ENCODE results near the gene TSC1.
A peak's percentile ranks its signal among the peaks of the same experiment; 100 is the strongest.
"Not testable (repeated sequence)": the region's sequence is repeated elsewhere in the genome, so short reads cannot be mapped to it uniquely, and the experiment has no call there.

TSC1 gene

DNA sequence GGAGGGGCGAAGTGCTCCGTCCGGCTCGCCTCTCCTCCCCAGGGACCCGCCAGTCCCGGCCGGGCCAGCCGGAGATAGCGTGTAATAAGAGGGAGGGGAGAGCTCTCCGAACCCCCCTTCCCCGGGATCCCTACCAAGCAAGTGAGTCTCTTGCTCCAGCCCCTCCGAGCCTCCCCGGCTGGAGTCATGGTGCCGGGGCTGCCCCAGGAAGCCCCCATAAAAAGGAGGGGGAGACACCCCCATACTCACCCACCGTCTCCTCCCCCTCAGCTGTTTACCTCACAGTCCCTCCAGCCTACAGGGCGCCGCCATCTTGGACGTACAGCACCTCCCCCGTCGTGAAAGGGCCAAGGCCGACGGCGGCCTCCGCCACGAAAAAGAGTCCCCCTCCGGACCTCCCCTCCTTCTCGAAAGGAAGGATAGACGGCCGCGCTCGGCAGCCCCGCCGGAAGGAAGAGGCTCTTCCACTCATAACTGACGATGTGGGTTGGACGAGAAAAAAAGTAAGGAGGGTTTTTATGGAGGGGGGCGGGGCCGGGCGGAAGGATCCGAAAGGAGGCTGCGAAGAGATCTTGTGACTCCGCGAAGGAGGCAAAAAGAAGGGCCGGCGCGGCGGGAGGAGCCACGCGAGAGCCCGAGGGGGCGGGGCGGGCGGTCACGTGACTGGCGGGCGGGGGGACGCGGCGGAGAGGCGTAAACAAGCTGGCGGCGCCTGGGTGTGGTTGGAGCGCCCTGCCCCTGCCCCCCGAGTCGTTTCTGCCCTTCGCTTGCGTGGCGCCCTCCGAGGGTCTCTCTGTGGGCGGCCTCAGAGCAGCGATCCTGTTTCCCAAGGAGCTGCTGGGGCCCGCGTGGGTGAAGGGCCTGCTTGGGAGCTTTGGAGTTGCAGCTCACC is at the start of gene TSC1:
Gene TSC1 (minus strand): TSS at position 323 of the 892 bp plus-strand sequence. CDS start 15,744 bp downstream, outside the sequence.
- peak; percentile 95 for DNase-seq

DNA sequence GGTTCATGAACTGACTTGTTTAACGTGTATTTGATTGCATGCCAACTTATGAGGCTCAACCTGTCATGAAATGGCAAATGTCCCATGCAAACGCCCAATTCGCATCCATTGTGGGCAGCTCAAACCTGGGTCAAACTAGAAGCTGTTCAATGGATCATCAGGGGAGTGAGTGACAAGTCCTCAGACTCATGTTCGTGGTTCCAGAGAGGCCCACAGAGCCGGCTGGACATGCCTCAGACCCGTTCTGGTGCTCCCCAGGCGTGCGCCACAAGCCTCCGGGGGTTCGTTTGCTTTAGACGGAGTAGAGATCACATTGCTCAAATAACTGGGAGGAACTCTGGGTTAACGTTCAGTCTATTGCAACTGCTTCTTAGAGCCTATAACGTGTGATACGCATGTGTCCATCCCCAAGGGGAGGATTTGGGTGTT is 49.1 kb upstream of the TSC1 start:
- no peak for DNase-seq

DNA sequence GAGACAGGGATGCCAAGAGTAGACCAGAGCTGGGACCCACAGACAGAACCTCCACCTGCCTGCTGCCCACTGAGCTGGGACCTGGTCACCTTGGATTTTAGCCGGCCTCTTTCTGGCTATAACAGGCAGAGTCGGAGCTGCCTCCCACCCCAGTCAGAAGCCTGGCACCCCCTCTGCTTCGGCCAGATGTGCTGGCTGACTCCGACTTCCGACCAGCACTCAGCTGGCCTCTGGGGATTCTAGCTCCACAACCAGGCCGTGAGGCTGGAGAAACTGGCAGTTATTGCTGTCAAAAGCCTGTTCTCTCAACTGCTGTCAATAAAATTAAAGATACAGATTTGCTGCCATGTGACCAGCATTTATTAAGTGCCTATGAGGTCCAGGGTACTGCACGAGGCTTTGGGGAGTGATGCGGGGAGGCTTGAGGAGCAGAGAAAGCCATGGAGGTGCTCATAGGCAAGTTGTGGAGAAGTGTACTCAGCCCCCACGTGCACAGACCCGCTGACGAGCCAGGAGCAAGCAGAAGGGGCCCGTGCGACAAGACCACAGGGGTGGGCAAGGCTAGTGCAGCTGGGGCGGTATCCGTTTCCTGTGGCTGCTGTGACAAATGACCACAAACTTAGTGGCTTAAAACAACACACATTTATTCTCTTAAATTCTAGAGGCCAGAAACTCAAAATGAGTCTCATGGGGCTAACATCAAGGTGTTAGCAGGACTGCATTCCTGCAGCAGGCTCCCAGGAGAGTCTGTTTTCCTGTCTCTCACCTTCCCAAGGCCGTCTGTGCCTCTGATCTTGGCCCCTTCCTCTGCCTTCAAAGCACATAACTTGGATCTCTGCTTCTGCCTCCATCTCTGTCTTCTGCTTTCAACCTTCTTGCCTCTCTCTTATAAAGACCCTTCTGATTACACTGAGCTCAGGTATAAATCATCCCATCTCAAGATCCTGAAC is 47.2 kb upstream of the TSC1 start:
- no peak for DNase-seq

DNA sequence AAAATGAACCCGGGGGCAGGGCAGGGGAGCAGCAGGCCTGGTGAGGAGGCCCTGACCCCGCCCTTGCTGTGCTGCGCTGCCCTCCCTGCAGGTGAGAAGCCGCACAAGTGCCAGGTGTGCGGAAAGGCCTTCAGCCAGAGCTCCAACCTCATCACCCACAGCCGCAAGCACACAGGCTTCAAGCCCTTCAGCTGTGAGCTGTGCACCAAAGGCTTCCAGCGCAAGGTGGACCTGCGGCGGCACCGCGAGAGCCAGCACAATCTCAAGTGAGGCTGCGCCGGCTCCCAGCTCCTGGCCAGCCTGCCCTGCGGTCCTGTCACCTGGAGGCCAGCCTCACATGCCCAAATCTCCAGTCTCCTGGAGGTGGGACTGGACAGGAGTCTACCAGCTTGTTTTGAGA is 46.4 kb upstream of the TSC1 start:
- no peak for DNase-seq

DNA sequence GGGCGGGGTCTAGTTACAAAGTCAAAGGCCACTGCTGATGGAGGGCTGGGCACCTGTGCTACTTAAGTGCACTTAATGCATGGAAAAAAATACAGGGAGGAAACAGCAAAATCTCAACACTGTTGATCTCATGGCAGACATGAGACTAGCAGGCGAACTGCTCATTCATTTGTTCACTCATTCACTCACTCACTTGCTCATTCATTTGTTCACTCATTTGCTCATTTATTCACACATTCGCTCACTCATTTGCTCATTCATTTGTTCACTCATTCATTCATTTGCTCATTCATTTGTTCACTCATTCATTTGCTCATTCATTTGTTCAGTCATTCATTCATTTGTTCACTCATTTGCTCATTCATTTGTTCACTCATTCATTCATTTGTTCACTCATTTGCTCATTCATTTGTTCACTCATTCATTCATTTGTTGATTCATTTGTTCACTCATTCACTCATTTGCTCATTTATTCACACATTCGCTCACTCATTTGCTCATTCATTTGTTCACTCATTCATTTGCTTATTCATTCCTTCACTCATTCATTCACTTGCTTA is 45.7 kb upstream of the TSC1 start:
- not testable (repeated sequence) for DNase-seq

DNA sequence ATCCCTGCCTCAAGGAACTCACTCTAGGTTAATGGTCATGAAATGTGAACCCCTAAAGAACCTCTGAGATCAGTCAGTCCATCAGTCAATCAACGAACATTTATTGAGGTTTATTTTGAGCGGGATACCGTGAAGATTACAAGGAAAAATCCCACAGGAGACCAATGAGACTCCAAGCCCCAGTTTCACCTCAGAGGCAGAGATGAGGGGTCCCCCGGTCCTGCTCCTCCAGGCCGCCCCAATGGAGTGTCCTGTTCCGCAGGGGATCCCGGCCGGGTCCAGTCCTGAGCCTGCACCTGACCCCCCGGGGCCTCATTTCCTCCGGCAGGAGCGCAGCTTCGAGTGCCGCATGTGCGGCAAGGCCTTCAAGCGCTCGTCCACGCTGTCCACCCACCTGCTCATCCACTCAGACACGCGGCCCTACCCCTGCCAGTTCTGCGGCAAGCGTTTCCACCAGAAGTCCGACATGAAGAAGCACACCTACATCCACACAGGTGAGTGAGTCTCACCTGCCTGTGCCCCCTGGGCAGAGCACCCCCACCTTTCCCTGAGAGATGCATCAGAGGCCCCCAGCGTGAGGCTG is 45.1 kb upstream of the TSC1 start:
- no peak for DNase-seq

DNA sequence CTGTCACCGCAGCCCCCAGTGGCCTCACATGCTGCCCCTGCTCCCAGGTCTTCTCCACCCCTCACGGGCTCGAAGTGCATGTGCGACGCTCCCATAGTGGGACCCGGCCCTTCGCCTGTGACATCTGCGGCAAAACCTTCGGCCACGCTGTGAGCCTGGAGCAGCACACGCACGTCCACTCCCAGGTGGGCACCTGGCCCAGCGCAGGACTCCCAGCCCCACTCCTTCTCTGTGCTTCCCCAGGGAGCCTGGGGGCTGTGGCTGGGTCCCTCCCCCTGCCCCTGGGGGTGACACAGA is 44.5 kb upstream of the TSC1 start:
- DNase-seq, result no peak

DNA sequence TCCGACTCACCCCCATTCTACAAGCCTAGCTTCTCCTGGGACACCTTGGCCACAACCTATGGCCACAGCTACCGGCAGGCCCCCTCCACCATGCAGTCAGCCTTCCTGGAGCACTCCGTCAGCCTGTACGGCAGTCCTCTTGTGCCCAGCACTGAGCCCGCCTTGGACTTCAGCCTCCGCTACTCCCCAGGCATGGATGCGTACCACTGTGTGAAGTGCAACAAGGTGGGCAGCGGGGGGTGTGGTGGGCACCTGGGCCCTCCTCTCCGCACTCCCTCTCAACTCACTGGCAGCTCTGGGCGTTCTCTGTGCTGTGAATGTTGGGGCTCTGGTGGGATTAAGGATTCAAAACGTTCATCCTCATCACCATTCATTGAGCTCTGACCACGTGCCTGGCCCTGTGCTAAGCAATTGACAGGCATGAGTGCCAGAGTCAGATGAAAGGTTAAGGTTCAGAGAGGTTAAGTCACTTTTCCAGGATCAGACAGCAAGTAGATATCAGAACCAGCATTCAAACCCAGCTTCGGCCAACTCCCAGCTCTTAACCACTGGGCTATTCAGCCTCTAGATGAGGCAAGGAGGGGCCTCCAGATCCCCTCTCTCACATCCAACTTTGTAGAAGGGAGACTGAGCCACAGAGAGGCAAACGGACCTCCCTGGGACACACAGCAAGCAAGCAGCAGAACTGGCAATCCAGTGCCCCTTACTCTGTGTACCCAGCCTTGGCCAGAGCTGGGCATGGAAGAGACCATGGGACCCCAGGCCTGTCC is 44.0 kb upstream of the TSC1 start:
- no peak for DNase-seq

DNA sequence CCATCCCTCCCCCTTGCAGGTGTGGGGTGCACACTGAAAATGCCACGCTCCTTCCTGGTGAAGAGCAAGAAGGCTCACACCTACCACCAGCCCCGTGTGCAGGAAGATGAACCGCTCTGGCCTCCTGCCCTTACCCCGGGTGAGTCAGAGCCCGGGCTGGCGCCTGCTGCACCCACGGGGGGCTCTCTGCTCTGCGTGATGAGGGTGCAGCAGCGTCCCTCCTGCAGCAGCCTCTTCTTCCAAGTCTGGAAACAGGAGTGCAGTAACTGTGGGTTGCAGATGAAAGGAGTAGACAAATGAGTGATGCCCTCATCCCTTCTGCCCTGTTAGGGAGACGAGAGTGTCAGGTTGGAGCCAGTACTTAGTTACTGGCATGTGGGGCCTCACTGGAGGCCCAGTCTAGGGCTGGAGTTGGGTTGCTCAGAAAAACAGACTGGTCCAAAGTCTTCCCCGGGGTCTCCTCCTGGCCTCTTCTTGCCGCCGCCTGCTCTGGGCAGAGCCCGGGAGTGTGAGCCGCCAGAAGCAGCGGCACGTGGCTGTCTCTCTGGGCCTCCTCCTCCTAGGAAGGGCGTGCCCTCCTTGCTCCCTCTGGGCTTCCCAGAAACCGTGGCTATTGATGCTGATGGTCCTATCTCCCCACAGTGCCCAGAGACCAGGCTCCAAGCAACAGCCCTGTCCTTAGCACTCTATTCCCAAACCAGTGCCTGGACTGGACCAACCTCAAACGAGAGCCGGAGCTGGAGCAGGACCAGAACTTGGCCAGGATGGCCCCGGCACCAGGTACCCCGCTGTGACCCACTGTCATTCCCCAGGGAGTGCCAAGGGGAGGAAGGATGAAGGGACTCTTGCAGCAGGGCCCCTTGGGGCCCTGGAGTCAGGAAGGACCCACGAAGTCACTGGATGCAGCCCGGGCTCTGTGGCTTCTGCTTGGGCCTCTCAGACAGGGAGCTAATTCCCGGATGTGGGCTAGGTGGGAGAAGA is 42.5 kb upstream of the TSC1 start:
- no peak for DNase-seq

DNA sequence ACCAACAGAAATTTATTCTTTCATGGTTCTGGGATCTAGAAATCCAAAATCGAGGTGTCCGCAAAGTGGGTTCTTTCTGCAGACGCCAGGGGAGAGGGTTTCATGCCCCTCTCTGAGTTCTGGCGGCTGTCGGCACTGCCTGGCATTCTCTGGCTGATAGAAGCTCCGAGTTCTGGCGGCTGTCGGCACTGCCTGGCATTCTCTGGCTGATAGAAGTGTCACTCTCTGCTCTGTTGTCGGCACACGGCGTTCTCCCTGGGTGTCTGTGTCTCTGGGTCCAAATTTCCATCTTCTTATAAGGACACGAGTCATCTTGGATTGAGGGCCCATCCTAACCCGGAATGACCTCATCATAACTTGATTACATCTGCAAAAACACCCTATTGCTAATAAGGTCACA is 41.7 kb upstream of the TSC1 start:
- DNase-seq, result no peak

DNA sequence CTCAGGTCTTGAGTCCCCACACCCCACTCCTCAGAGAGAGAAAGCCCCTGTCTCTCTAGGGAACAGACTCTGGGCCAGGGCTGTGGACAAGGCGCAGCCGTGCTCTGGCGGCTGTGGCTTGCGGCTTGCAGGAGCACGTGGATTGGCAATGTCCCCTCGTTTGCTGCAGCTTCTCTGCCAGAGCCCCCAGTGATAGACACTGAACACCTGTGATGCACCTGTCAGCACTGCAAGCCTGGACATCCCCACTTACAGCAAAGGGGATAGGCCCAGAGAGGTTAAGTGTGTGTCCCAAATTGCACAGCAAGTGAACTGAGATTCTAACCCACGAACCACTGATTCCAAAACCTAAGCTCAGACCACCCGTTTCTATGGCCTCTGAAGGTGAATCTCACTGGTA is 41.1 kb upstream of the TSC1 start:
- no peak for DNase-seq

DNA sequence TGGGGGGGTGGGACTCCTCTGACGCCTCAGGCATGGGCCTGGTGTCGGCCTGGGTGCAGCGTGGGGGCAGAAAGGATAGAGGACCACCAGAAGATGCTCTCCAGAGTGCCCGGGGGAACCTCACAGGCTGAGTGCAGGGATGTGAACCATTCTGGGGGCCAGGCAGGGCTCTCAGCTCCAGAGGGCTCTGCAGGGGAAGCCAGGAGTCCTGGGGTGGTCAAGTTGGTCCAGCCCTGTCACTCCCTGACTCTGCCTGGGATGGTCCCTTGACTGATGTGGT is 40.6 kb upstream of the TSC1 start:
- no peak for DNase-seq

DNA sequence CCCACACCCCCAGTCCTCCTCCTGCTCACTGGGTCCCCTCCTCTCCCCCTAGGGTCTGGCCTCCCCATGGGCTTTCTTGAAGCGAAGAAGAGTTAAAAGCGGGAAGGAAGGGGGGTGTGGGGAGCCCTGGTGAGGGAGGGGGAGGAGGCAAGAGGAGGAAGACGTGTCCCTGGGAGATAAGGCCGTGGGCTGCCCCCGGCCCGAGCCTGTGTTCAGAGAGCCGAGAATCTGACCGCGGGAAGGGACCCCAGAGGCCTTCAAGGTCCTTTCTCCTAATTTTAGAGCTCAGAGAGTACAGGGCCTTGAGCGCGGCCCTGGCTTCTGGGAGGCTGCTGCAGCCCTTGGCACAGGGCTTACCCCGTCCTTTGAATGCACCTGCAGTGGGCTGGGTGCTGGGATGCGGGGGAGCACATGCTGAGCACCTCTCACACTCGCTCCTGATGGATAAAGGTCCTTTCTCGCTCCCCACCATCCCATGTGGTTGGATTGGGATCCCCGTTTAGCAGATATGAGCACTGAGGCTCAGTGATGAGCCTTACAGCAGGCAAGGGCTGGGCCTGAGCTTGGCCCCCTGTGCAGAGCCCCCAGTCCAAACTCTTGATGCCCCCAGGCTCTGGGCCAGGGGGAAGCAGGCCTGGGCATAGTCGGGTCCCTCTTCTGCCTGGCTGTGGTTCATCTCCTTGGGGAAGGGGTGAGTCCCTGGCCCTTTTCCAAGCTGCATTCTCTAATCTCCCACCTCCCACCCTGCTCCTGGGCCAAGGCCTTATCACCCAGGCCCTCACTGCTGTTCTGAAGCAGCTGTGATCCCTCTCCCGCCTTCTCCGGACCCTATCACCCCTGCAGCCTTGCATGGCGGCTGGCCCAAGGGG is 40.0 kb upstream of the TSC1 start:
- no peak for DNase-seq

DNA sequence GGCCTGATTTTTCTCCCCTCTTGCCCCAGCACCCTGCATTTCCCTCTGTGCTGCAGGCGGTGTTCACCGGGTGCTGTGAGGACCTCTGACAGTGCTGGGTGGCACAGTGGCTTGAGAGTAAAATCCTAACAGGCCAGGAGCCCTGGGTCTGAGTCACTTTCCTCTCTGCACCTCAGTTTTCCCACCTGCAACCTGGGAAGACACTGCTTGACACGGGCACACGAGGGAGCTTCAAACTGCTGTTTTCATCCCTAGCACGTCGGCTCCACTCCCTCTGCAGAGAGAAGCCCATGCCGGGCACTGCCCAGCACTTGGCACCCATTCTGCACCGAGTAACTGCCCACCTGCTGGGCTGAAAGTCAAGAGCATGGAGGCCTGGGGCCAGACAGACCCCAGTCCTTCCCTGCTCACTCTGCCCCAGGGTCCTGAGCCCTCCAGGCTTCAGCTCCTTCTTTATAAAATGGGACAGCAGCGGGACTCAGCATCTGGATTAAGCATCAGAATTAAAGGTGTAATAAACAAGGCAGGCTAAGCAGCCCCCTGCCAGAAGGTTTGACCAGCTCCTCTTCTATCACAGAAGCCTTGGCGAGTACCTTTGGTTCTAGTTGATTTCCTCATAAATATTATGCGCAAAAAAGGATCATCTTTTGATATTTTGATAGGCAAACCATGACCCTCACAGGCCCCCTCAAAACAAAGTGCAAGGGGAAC is 39.2 kb upstream of the TSC1 start:
- DNase-seq, result no peak

DNA sequence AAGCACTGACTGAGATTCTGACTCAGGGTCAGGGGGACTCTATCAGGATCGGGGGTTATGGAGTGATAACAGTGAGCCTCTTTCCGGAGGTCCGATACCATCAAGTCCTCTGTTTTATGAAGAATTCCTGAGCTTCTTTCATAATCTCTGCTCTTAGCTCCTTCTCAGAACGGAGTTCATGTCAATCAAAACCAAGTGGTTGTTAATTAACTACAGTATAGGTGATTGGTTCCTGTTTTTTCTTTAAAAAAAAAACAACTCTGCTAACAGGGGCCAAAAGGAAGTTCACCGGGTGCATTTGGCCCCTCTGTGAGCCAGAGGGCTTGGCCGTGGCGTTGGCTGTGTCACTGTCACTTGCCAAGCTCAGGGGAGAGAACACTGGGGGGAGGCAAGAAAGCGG is 38.0 kb upstream of the TSC1 start:
- no peak for DNase-seq

DNA sequence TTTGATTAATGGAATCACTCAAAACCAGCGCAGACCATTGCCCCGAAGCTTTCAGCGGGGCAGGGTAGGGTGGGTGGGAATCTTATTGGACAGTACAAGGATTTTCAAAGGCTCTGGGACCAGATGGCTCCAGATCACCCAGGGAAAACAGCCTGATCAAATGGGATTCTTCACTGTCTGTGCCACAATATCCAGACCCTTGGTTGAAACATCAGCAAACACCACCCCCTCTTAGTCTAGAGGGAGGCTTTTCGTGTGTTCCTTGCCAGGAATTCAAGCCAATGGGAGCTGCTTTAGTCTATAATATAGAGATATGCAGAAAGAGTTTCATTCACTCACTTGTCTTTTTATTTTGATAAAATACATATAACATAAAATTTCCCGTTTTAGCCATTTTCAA is 35.7 kb upstream of the TSC1 start:
- DNase-seq, result no peak

DNA sequence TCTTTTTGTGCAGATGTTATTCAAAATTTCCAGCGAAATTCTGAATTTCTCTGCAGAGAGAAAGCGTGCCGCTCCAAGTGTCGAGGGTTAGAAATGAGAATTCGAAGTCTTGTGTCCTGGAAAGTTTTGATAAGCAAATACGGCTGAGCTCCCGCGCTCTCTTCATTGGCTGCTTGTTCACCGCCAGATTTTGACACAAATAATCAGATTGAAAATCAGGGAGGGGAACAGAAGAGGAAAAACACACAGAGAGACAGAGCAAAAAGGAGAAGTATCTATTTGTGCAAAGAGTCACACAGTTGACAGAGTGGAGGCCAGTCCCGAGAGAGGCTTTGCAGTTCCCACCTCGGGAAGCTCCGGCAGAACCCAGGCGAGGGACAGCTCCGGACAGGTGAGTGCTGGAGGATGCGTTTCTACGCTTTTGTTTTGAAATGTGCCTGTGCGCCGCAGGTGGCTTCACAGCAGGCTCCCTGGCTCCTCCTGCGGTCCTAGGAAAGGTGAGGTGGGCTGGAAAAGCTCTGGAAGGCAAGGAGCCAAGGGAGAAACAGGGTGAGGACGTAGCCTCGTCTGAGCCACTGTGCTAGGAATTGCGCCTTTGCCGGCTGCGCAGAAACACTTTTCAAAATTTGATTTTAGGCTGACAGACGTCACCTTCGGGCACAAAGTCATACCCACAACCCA is 34.2 kb upstream of the TSC1 start, which contains the start of gene GFI1B:
Gene GFI1B (plus strand): TSS at position 244 of the 681 bp plus-strand sequence. CDS start 7,985 bp downstream, outside the sequence.
- DNase-seq, result no peak

DNA sequence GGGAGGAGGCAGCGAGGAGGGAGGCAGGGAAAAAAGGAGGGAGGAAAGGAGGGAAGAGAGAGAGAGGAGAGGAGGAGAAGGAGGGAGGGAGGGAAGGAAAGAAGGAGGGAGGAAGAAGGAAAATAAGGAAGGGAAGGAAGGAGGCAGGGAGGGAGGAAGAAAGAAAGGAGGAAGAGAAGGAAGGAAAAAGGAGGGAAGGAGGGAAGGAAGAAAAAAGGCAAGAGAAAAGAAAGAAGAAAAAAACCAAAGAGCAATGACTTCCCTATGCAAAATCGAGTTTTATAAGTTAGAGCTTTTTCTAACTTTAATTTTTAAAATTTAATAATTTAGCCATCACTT is 33.7 kb upstream of the TSC1 start:
- DNase-seq, result no peak

DNA sequence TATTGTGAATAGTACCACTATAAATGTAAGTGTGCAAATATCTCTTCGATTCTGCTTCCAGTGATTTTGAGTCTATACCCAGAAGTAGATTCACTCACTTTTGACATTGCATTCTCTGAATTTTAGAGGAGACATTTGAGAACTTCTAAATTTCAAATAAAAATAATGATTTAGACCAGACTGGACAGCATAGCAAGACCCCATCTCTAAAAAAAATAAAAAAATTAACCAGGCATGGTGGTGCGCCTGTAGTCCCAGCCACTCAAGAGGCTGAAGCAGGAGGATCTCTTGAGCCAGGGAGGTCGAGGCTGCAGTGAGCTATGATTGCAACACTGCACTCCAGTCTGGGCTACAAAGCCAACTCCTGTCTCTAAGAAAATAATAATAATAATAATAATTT is 32.2 kb upstream of the TSC1 start:
- no peak for DNase-seq

Data from T1000 (cell line).